ENCODE results near the gene SLC25A1.

Gene SLC25A1

DNA sequence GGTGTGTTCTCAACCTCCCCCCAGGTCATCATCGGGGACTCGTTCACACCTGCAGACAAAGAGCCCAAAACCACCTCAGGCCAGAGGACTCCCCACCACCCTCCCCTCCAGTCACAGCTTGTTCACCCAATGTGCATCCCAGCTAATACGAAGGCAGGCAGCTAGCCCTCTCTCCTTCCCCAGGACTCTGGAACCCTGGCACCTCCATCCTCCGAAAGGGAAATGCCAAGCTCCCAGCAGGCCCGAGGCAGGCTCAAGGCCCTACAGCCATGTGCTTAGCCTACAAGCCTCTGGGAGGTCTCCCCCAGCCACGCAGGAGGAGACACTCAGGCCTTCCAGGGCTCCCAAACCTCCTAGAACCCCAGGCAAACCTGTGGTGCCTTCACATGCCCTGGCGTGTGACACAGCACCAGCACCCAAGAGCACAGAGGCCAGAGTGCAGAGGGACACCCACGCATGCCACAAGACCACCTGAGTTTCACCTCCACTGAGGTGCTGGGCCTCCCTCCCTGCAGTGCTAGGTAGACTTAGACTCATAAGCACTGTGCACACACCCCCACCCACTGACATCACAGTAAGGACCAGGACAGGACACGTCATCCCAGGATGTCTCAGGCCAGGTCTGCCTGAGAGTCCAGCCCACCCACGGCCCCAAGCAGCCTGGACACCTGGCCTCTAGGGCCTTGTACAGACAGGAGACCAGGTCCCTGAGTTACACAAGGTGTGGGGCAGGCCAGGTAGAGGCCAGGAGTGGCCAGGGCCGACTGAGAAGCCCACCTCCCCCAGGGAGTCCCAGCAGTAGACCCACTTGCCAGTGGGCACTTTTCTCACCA lies 40.9 kb downstream of the SLC25A1 start:
- DNase-seq (ENCODE audit: low read depth) = no peak

DNA sequence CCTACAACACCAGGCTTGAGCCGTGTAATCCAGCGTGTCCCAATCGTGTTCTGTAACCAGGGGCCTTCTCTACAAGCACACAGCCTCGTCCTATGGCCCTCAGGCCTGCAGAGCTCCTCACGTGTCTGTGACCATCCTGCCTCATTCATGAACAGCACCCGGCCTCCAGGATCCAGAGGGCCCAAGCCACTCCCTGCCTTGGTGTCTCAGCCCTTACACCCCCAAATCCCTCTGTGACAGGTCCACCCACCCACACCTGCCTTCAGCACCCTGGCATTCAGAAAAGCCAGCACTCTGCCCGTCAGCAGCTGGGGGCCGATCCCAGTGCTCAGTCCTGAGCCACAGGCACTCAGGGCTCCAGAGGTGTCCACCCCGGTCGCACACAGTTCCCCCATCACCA lies 41.6 kb downstream of the SLC25A1 start:
- DNase-seq (ENCODE audit: low read depth) = no peak

DNA sequence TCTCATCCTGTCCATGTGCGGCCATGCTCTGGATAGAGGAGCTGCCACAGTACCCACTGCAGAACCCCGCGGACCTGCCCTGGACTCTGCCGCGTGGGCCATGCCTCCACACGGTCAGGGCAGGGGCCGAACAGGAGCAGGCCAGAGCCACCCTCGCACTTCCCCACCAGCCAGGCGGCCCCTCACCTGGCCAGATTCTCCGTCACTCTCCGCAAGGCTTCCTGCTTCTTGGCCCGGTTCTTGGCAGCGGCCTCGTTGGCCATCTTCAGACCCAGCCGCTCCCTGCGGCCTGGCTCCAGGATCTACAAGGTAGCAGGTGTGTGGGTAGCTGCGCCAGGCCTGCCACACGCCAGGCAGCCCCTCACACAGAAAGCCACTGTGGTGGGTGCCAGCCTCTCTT lies 43.7 kb downstream of the SLC25A1 start:
- DNase-seq (ENCODE audit: low read depth) = no peak

DNA sequence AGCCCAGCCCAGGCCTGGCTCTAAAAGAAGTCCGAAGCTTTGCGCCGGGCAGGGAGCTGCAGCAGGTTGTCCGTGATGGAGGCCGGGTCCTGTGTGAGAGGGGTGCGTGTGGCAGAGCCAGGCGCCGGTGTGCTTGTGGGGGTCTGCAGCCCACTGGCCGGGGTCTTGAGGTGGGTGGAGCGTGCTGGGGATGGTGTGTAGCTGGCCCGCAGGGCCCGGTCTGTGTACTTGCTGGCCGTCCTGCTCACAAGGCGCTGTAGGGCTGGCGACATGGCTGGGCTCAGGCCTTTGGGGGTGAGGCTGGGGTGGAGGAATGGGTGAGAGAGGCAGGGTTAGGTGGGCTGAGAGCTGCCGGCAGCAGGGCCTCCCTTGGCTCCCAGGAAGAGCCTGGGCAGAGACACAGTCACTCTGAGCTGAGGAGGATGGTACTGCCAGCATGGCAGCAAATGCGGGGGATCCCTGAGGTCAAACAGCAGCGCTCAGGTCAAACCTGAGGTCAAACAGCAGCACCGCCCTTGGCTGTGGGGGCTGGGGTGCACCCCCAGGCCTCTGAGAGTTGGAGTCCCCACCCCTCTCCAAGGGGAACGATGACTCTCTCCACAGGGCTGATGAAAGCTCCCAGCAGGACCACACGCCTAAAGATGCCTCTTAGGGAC lies 44.2 kb downstream of the SLC25A1 start:
- DNase-seq (ENCODE audit: low read depth) = no peak

DNA sequence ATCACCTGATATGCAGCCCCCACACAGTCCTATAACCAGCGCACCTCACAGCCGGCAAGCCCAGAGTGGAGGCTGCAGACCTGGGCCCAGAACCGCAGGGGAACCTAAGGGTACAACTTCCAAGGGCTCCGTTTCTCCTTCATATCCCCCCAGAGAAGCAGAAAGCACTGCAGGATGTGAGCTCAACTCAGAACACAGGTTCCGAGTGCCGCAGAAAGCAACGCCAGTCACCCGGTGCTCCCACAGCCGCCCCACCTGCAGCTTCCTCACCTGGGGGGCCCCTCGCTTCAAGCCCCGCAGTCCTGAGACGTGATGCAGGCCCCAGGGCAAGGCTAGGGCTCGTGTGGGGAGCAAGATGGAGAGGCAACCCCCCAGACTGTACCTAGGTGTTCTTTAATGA lies 45.0 kb downstream of the SLC25A1 start:
- DNase-seq (ENCODE audit: low read depth) = no peak

DNA sequence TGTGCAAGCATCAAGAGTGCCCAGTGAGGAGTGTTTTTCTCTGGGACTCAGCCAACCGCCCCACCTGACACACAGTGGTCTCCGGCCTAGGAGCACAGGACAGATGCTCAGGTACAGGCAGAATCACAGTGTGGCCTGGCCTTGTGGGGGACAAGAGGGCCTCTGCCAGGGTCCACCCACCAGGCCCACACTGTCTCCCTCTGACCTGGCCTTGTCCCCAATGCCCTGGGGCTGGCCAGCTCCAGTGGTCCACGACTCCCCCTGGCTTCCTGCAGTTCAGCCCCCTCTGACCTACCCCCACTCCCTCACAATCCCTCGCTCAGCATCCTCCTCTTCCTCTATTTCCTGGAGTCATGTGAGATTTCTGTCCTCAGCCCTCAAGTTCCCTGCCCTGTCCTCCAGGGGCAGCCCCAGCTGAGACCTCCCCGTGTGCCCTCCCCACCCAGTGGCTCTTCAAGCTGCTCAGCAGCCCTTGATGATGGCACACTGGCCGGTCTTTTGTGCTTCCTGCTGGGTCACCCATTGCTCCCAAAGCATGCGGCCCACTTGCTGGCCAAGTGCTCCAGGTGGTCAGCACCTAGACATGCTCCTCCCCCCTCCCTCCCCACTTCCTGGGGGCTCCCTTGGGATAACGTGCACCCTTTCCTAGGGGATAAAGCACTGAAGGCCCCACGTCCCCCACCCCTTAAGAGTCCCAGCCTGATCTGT lies 45.7 kb downstream of the SLC25A1 start:
- DNase-seq (ENCODE audit: low read depth) = no peak

DNA sequence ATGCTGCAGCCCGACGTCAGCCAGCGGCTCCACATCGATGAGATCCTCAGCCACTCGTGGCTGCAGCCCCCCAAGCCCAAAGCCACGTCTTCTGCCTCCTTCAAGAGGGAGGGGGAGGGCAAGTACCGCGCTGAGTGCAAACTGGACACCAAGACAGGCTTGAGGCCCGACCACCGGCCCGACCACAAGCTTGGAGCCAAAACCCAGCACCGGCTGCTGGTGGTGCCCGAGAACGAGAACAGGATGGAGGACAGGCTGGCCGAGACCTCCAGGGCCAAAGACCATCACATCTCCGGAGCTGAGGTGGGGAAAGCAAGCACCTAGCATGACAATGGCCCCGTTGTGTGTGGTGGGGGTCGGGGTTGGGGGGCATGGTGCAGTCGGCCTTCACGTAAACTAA lies 46.4 kb downstream of the SLC25A1 start:
- DNase-seq (ENCODE audit: low read depth) = no peak

DNA sequence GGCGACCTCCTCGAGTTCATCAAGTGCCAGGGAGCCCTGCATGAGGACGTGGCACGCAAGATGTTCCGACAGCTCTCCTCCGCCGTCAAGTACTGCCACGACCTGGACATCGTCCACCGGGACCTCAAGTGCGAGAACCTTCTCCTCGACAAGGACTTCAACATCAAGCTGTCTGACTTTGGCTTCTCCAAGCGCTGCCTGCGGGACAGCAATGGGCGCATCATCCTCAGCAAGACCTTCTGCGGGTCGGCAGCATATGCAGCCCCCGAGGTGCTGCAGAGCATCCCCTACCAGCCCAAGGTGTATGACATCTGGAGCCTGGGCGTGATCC lies 46.9 kb downstream of the SLC25A1 start:
- no peak for DNase-seq (ENCODE audit: low read depth)

DNA sequence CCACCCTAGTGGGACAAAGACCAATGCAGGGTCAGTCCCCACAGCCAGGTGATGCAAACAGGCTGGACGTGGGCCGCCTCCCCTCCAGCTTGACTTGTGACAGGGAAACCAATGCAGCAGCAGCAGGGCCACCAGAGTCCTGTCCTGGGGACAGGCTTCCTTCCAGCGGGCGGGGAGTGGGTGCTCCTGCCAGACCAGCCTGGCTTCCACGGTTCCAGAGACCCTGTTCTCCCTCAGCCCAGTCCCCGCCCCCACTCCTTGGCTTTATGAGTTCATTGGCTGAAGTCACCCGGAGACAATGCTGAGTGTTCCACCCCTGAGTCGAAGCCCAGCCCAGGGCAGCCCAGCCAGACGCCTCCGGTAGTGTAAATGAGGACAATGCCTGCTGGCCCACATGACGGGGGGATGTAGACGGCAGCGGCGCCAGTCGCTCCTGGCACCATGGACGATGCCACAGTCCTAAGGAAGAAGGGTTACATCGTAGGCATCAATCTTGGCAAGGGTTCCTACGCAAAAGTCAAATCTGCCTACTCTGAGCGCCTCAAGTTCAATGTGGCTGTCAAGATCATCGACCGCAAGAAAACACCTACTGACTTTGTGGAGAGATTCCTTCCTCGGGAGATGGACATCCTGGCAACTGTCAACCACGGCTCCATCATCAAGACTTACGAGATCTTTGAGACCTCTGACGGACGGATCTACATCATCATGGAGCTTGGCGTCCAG lies 47.4 kb downstream of the SLC25A1 start, which contains the start of gene TSSK2:
TSS of gene TSSK2 (plus strand) at position 350 of the 726 bp plus-strand sequence. CDS start at position 442, 92 bp downstream.
- DNase-seq (ENCODE audit: low read depth) = no peak

DNA sequence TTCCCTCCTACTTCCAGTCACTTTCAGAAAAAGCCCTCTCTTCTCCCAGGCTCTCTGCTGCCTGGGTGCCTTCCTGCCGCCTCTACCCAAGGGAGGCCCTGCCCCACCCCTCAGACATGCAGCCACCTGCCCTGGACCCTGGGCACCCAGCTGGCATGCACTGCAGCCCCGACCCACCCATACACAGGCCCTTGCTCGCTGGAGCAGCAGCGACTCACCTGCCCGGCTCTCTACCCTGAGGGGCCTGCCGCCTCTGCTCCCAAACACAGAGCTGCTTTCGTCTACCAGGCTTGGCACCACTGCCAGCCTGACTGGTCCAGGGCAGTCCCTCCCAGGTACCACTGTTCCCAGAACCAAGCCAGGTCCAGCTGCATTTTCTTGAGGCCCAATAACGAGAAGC lies 48.7 kb downstream of the SLC25A1 start:
- no peak for DNase-seq (ENCODE audit: low read depth)

DNA sequence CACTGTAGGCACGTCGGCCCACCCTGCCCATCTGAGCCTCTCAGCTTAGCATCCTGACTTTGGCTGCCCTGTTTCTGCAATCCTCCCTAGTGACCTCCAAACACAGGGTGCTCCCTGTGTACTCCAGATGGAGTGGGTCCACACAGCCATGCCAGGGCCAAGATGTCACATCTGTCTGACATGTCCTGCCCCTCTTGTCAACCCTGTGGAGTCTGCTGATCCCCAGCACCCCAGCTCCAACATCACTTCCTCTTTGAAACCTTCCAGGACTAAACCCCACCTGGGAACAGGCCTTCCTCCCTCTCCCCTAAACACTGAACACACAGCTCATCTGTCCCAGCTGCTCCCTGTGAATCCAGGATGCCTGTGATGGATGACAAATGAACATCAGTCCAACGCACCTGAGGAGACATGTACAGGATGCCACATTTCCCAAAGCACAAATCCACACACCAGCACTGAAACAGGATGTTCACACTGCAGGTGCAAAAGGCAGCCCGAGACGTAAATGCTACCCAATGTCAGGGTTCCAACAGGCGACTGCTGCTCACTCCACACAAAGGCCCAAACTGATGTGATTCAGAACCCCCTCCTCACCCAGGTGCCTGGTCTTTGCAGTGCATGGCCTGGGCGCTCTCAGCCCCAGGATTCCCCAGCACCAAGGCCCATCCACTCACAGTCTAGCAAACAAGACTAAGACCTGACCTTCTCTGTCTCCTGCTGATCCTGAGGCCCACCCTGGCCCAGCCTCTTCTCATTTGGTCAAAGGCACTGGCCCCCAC lies 49.4 kb downstream of the SLC25A1 start:
- DNase-seq (ENCODE audit: low read depth) = no peak

DNA sequence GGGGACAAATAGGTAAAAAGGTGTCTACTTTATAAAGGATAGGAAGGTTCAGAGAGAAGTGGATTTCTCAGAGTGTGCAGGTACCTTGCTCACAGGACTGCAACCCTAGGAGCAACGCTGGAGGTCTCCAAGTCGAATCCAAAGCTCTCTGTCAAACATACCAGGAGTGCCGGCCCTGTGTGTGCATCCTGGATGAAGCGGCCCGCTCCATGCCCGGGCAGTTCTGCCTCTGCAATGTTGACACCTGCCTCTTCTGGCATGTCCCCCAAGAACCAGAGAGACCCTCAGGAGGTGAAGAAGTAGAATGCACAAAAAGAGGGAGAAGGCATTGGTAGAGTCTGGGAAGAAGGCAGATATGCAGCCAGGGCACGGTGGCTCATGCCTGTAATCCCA lies 50.5 kb downstream of the SLC25A1 start:
- no peak for DNase-seq (ENCODE audit: low read depth)

DNA sequence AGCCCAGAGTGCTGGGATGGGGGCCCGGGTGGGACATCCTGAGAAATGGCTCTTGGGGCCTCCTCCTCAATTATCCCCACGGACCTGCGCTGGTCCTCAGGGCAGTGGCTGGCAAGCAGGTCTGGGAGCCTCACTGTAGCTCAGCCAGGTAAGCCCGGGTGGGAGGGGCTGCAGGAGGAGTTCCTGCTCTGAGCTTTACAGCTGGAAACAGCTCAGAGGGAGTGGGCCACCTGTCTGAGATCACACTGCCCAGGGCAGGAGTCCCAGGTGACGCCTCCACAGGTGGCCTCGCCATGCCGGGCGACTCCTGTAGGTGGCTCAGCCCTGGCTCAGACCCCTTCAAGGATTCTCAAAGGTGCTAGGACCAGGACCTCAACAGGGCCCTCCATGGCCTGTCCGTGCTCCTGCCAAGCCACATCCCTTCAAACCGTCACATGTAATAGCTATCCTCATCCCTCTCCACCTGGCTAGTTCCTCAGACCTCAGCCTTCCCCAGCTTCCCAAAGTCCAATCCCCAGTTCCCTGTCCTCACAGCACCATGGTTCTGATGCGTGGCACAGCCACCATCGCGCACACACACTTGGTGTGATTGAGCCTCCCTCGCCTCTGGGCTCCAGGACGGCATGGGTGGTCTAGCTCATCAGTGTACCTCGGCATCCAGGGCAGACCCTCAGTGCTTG lies 51.1 kb downstream of the SLC25A1 start:
- no peak for DNase-seq (ENCODE audit: low read depth)

DNA sequence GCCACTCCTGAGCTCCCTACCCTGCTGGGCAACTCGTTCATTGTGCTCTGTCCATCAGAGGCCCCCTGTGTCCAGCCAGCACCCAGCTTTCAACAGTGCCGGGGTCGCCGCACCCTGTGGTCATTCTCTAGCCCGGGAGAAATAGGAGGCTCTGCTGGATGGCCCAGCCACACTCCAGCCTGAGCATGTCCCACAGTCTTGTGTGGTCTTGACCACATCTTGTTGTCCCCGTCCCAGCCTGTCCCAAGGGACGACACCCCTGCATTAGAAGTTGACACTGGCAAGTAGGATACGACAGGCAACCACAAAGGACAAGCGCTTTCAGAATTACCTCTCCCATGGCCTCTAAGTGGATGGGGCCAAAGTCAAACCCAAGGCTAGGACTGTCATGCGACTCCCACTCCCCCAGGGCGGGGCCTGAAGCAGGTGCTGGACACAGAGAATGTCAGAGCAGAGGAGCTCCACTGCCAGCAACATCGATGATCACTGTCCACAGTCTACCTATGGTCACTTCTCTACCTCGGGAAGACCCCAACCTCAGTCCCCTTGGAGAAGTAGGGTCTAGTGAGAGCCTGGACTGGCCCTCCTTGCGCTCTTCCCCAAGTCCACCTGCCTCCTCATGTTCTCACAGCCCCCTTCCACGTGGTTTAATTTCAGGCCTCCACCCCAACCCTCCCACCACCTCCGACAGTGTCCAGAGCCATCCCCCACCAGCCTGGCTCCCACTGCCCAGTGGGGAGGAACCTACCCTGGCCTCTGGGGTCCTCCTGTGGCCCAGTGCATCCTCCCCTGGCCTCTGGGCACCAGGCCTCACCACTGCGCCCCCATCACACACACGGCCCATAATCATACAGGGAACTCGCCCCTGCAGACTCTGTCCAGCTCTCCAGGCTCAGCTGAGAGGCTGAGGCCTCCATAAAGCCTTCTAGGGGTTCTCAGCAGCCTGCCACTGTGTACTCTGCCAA lies 51.9 kb downstream of the SLC25A1 start:
- DNase-seq (ENCODE audit: low read depth) = no peak

All from HS-27A (cell line).